SK-N-SH (cell line): ENCODE data around the gene STEAP3.

Experiments used
- CTCF ChIP-seq: fragments of 200-600 bp; sonication (generic); IDR thresholded peaks from 2 replicates; pipeline ENCODE4 v1.6.1; 2017; ENCODE audit warnings: antibody characterized with exemption, mild to moderate bottlenecking, moderate library complexity
- EP300 ChIP-seq, 2 experiments: IDR thresholded peaks; 2 replicates each; pipeline versions ENCODE4 v1.4.0 to v1.6.1; 2012; ENCODE audit warnings: borderline replicate concordance in 1 of 2, low read depth in 1 of 2, low read length in 1 of 2
- EZH2phosphoT487 ChIP-seq: fragments of 200-600 bp; sonication (generic); IDR thresholded peaks from 2 replicates; pipeline ENCODE4 v1.6.1; 2017; ENCODE audit warnings: low read depth, mixed run types, mild to moderate bottlenecking, antibody characterized with exemption, moderate library complexity, borderline replicate concordance
- POLR2AphosphoS5 ChIP-seq: IDR thresholded peaks from 2 replicates; pipeline ENCODE4 v1.6.1; 2012; ENCODE audit warnings: low read depth, low read length
- RFX5 ChIP-seq: IDR thresholded peaks from 2 replicates; pipeline ENCODE4 v1.6.1; 2012; ENCODE audit warnings: mild to moderate bottlenecking, improper control_type of control experiment, low read length
- RXRA ChIP-seq: IDR thresholded peaks from 2 replicates; pipeline ENCODE4 v1.4.0; 2012; ENCODE audit warnings: low read depth, mild to moderate bottlenecking, borderline replicate concordance
- SMC3 ChIP-seq: IDR thresholded peaks from 2 replicates; pipeline ENCODE4 v1.6.1; 2012; ENCODE audit warnings: low read depth, low read length, improper control_type of control experiment
- USF1 ChIP-seq: IDR thresholded peaks from 2 replicates; pipeline ENCODE4 v1.4.0; 2012; ENCODE audit warnings: low read depth, borderline replicate concordance
- TF ChIP-seq, protein P1 (sequence below): IDR thresholded peaks from 2 replicates; pipeline ENCODE4 v1.4.0; 2012; ENCODE audit warnings: low read depth

DNA sequence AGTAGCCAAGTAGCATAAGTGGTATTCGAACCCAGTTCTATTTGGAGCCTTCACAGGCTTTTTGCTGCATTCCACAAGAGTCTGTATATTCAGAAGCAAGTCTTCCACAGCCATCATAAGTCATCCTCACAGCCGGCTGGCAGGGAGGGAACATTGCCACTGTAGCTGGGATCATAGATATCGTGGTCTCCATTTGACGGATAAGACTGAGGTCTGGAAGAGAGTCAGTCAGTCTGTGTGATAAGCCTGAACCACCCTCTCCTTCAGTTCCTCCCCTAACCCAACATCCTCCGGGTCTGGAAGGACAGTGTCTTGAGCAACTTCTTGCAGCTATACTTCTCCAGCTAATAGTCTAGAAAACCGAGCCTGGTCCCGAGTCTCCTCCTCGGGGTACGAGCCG lies 48.1 kb upstream of the STEAP3 start:
- no peak for TF ChIP-seq CTCF
- no peak for TF ChIP-seq EP300 (IDR thresholded peaks at IDR 0.05; ENCODE audit: borderline replicate concordance in 1 of 2, low read depth in 1 of 2, low read length in 1 of 2)
- no peak for TF ChIP-seq SMC3
- TF ChIP-seq RFX5 = no peak
- TF ChIP-seq POLR2AphosphoS5 = no peak
- TF ChIP-seq, protein P1, sequence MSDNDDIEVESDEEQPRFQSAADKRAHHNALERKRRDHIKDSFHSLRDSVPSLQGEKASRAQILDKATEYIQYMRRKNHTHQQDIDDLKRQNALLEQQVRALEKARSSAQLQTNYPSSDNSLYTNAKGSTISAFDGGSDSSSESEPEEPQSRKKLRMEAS = no peak
- no peak for TF ChIP-seq EZH2phosphoT487
- no peak for TF ChIP-seq RXRA
- no peak for TF ChIP-seq USF1
